GM18873 (cell line): ENCODE results near the gene SPOCK1.
"Not testable (repeated sequence)": the region's sequence is repeated elsewhere in the genome, so short reads cannot be mapped to it uniquely, and the experiment has no call there.

Experiments used
- ATAC-seq: cut with Tn5 transposase; IDR thresholded peaks from one replicate; pipeline ENCODE4 v1.9.1; 2021; ENCODE audit warnings: mild to moderate bottlenecking, moderate library complexity, moderate number of reproducible peaks; ENCODE audit not compliant: unreplicated experiment, low FRiP score

SPOCK1 gene

GRCh38 chr5:137014731-137015130 lies 484.4 kb downstream of the SPOCK1 start:
- ATAC-seq = no peak

- ATAC-seq = no peak
Measured at GRCh38 chr5:137010226-137010625, 488.9 kb downstream of the SPOCK1 start.

- ATAC-seq = no peak
Measured at GRCh38 chr5:137004279-137004678, 494.8 kb downstream of the SPOCK1 start.

GRCh38 chr5:137001026-137001569 lies 498.0 kb downstream of the SPOCK1 start:
- no peak for ATAC-seq

- ATAC-seq = no peak
Measured at GRCh38 chr5:136999787-137000186, 499.3 kb downstream of the SPOCK1 start.

- ATAC-seq = no peak
Measured at GRCh38 chr5:136998854-136999357, 500.2 kb downstream of the SPOCK1 start.

GRCh38 chr5:136994154-136994553 lies 505.0 kb downstream of the SPOCK1 start:
- no peak for ATAC-seq

- no peak for ATAC-seq
Measured at GRCh38 chr5:136992796-136993489, 506.2 kb downstream of the SPOCK1 start.

GRCh38 chr5:136985785-136986475 lies 513.2 kb downstream of the SPOCK1 start:
- ATAC-seq = no peak

- ATAC-seq = no peak
Measured at GRCh38 chr5:136984772-136985446, 514.2 kb downstream of the SPOCK1 start.

GRCh38 chr5:136981936-136982335 lies 517.2 kb downstream of the SPOCK1 start:
- ATAC-seq = no peak

- no peak for ATAC-seq
Measured at GRCh38 chr5:136979131-136979530, 520.0 kb downstream of the SPOCK1 start.

GRCh38 chr5:136963504-136963903 lies 535.6 kb downstream of the SPOCK1 start:
- no peak for ATAC-seq

GRCh38 chr5:136957428-136957827 lies 541.7 kb downstream of the SPOCK1 start:
- ATAC-seq = no peak

GRCh38 chr5:136954142-136954541 lies 545.0 kb downstream of the SPOCK1 start:
- not testable (repeated sequence) for ATAC-seq

GRCh38 chr5:136953346-136954069 lies 545.6 kb downstream of the SPOCK1 start:
- not testable (repeated sequence) for ATAC-seq

GRCh38 chr5:136927571-136927970 lies 571.6 kb downstream of the SPOCK1 start:
- no peak for ATAC-seq

GRCh38 chr5:136926073-136926472 lies 573.1 kb downstream of the SPOCK1 start:
- no peak for ATAC-seq
